BLaER1 (cell line): ENCODE measurements around the gene ERP44.

Experiments used
- H3K27ac ChIP-seq: shearing (Covaris generic); formaldehyde crosslinking; 2 replicates; pipeline ENCODE4 v1.8.1; 2022
- H3K27me3 ChIP-seq: shearing (Covaris generic); formaldehyde crosslinking; 2 replicates; pipeline ENCODE4 v1.8.1; 2022
- H3K36me3 ChIP-seq: shearing (Covaris generic); formaldehyde crosslinking; 2 replicates; pipeline ENCODE4 v1.8.1; 2022
- H3K4me1 ChIP-seq: shearing (Covaris generic); formaldehyde crosslinking; 2 replicates; pipeline ENCODE4 v1.8.1; 2022
- H3K4me2 ChIP-seq: shearing (Covaris generic); formaldehyde crosslinking; 2 replicates; pipeline ENCODE4 v1.8.1; 2022
- H3K4me3 ChIP-seq: shearing (Covaris generic); formaldehyde crosslinking; 2 replicates; pipeline ENCODE4 v1.8.1; 2022
- H3K9ac ChIP-seq: shearing (Covaris generic); formaldehyde crosslinking; 2 replicates; pipeline ENCODE4 v1.8.1; 2022
- H3K9me3 ChIP-seq: shearing (Covaris generic); formaldehyde crosslinking; 2 replicates; pipeline ENCODE4 v1.8.1; 2022
- H4K20me1 ChIP-seq: shearing (Covaris generic); formaldehyde crosslinking; 2 replicates; pipeline ENCODE4 v1.8.1; 2022
- Cebpa-rat ChIP-seq: shearing (Covaris generic); IDR thresholded peaks from 2 replicates; pipeline ENCODE4 v1.8.1; 2022

ERP44 gene

GRCh38 chr9:100126423-100126822 is 27.6 kb upstream of the ERP44 start:
- no peak for TF ChIP-seq Cebpa-rat
- Histone ChIP-seq H3K4me1 (no peaks in the 10 kb centered on the region), H3K4me2 (no peak overlapping the region)

GRCh38 chr9:100125910-100126309 is 27.1 kb upstream of the ERP44 start:
- peaks cover 33% of the 10 kb centered on the region for H3K36me3 ChIP-seq
- H3K27ac ChIP-seq: no peak overlapping the region
- H3K9ac ChIP-seq: no peak overlapping the region
- H3K9me3 ChIP-seq: peaks cover 13% of the 10 kb centered on the region; the same call in 1 of the 2 replicates
- H4K20me1 ChIP-seq: no peaks in the 10 kb centered on the region; the same call in 1 of the 2 replicates
- no peaks in the 10 kb centered on the region for H3K4me1 ChIP-seq
- no peaks in the 10 kb centered on the region for H3K27me3 ChIP-seq
- H3K4me2 ChIP-seq: no peak overlapping the region
- no peak for TF ChIP-seq Cebpa-rat
- H3K4me3 ChIP-seq: no peak overlapping the region

More at GRCh38 chr9:100126423-100126822, 27.6 kb upstream of the ERP44 start:
- H3K4me3 ChIP-seq: no peak overlapping the region
- H3K9me3 ChIP-seq: peaks cover 13% of the 10 kb centered on the region; the same call in 1 of the 2 replicates
- H4K20me1 ChIP-seq: no peaks in the 10 kb centered on the region; the same call in 1 of the 2 replicates
- H3K9ac ChIP-seq: no peak overlapping the region
- peaks cover 29% of the 10 kb centered on the region for H3K36me3 ChIP-seq
- H3K27ac ChIP-seq: no peak overlapping the region
- H3K27me3 ChIP-seq: no peaks in the 10 kb centered on the region

GRCh38 chr9:100125236-100125635 is 26.4 kb upstream of the ERP44 start:
- Histone ChIP-seq H3K4me1 (no peaks in the 10 kb centered on the region), H3K9ac (no peak overlapping the region), H3K36me3 (peaks cover 39% of the 10 kb centered on the region), H3K9me3 (peaks cover 13% of the 10 kb centered on the region; the same call in 1 of the 2 replicates), H3K27me3 (no peaks in the 10 kb centered on the region), H3K4me3 (no peak overlapping the region), H4K20me1 (no peaks in the 10 kb centered on the region; the same call in 1 of the 2 replicates), H3K4me2 (no peak overlapping the region), H3K27ac (no peak overlapping the region)
- no peak for TF ChIP-seq Cebpa-rat

GRCh38 chr9:100120286-100120685 is 21.5 kb upstream of the ERP44 start:
- TF ChIP-seq Cebpa-rat: no peak
- no peak overlapping the region for H3K9ac ChIP-seq
- H3K27me3 ChIP-seq: no peaks in the 10 kb centered on the region

GRCh38 chr9:100117316-100117715 is 18.5 kb upstream of the ERP44 start:
- Histone ChIP-seq H3K4me3 (no peak overlapping the region), H3K36me3 (peaks cover 30% of the 10 kb centered on the region), H3K27me3 (no peaks in the 10 kb centered on the region), H3K9ac (no peak overlapping the region), H3K4me1 (no peaks in the 10 kb centered on the region), H3K9me3 (0 out of 2 replicates have a peak, but pooled peaks cover under 1% of the 10 kb centered on the region), H3K4me2 (no peak overlapping the region), H3K27ac (no peak overlapping the region), H4K20me1 (0 out of 2 replicates have a peak, but pooled peaks cover 4% of the 10 kb centered on the region)
- TF ChIP-seq Cebpa-rat: no peak

More at GRCh38 chr9:100120286-100120685, 21.5 kb upstream of the ERP44 start:
- Histone ChIP-seq H3K27ac (no peak overlapping the region), H4K20me1 (peaks cover 4% of the 10 kb centered on the region; the same call in 1 of the 2 replicates), H3K4me3 (no peak overlapping the region), H3K36me3 (peaks cover 26% of the 10 kb centered on the region), H3K9me3 (peaks cover 13% of the 10 kb centered on the region; the same call in 1 of the 2 replicates), H3K4me2 (no peak overlapping the region), H3K4me1 (no peaks in the 10 kb centered on the region)

- no peak overlapping the region for H3K4me2 ChIP-seq
- peaks cover 47% of the 10 kb centered on the region for H3K36me3 ChIP-seq
- H4K20me1 ChIP-seq: no peaks in the 10 kb centered on the region
- H3K27ac ChIP-seq: no peak overlapping the region
- H3K27me3 ChIP-seq: no peaks in the 10 kb centered on the region
- H3K9me3 ChIP-seq: no peaks in the 10 kb centered on the region
- no peaks in the 10 kb centered on the region for H3K4me1 ChIP-seq
- no peak for TF ChIP-seq Cebpa-rat
- no peak overlapping the region for H3K4me3 ChIP-seq
- no peak overlapping the region for H3K9ac ChIP-seq
Measured at GRCh38 chr9:100112677-100113336, 14.0 kb upstream of the ERP44 start.

GRCh38 chr9:100111235-100111634 is 12.4 kb upstream of the ERP44 start:
- H3K4me1 ChIP-seq: no peaks in the 10 kb centered on the region
- no peak overlapping the region for H3K4me2 ChIP-seq
- no peak overlapping the region for H3K9ac ChIP-seq
- no peaks in the 10 kb centered on the region for H3K9me3 ChIP-seq
- peaks cover 55% of the 10 kb centered on the region for H3K36me3 ChIP-seq
- no peak for TF ChIP-seq Cebpa-rat
- no peaks in the 10 kb centered on the region for H4K20me1 ChIP-seq
- H3K27ac ChIP-seq: no peak overlapping the region
- H3K4me3 ChIP-seq: no peak overlapping the region
- H3K27me3 ChIP-seq: no peaks in the 10 kb centered on the region

- TF ChIP-seq Cebpa-rat: no peak
- H3K4me3 ChIP-seq: no peak overlapping the region
- no peaks in the 10 kb centered on the region for H3K4me1 ChIP-seq
- H3K27me3 ChIP-seq: no peaks in the 10 kb centered on the region
- no peak overlapping the region for H3K4me2 ChIP-seq
- no peak overlapping the region for H3K27ac ChIP-seq
- H3K9me3 ChIP-seq: no peaks in the 10 kb centered on the region
- H4K20me1 ChIP-seq: no peaks in the 10 kb centered on the region
- H3K9ac ChIP-seq: no peak overlapping the region
- H3K36me3 ChIP-seq: peaks cover 72% of the 10 kb centered on the region
Measured at GRCh38 chr9:100108559-100108958, 9.8 kb upstream of the ERP44 start.

GRCh38 chr9:100106616-100107015 is 7.8 kb upstream of the ERP44 start:
- Histone ChIP-seq H3K4me2 (no peak overlapping the region), H3K27ac (no peak overlapping the region), H3K9ac (no peak overlapping the region), H4K20me1 (no peaks in the 10 kb centered on the region), H3K9me3 (no peaks in the 10 kb centered on the region), H3K27me3 (no peaks in the 10 kb centered on the region), H3K4me1 (no peaks in the 10 kb centered on the region), H3K4me3 (no peak overlapping the region), H3K36me3 (peaks cover 80% of the 10 kb centered on the region)
- TF ChIP-seq Cebpa-rat: no peak

GRCh38 chr9:100105861-100106260 is 7.1 kb upstream of the ERP44 start:
- no peak overlapping the region for H3K4me2 ChIP-seq
- no peak overlapping the region for H3K4me3 ChIP-seq
- H3K36me3 ChIP-seq: peaks cover 78% of the 10 kb centered on the region
- no peaks in the 10 kb centered on the region for H3K4me1 ChIP-seq
- H4K20me1 ChIP-seq: no peaks in the 10 kb centered on the region
- H3K27ac ChIP-seq: no peak overlapping the region
- H3K9me3 ChIP-seq: no peaks in the 10 kb centered on the region
- H3K27me3 ChIP-seq: no peaks in the 10 kb centered on the region
- no peak overlapping the region for H3K9ac ChIP-seq
- no peak for TF ChIP-seq Cebpa-rat
